Neural cell (in vitro differentiated cells): ENCODE data around the gene OR13J1.

Source experiments
- CTCF ChIP-seq: fragments of 450-650 bp; IDR thresholded peaks from 2 replicates; pipeline ENCODE4 v1.5.1; 2014; ENCODE audit warnings: antibody characterized with exemption, mild to moderate bottlenecking, moderate library complexity; ENCODE audit not compliant: poor library complexity, severe bottlenecking
- TAF1 ChIP-seq: IDR thresholded peaks from 2 replicates; pipeline ENCODE4 v1.6.1; 2012; ENCODE audit warnings: low read depth

- TF ChIP-seq CTCF (no peak), TAF1 (no peak)
These were observed 42.7 kb upstream of the OR13J1 start for GRCh38 chr9:35912791-35913400.
